ACHN (cell line): Measurements from ENCODE around the gene MTX1.
"Not testable (repeated sequence)": the region's sequence is repeated elsewhere in the genome, so short reads cannot be mapped to it uniquely, and the experiment has no call there.

ENCODE experiments used
- DNase-seq: peaks from one replicate; pipeline ENCODE4 v3.0.0-alpha.2; 2015
- in situ Hi-C: cut with HindIII; loops from 2 replicates; pipeline ENCODE4 v1.10.0; 2017; ENCODE audit warnings: low sequenced_read_pairs, low pct_ligation_motif_present, low pct_unique_long_range_greater_than_20kb

Gene MTX1

GRCh38 chr1:155220211-155220965 is 11.9 kb downstream of the MTX1 start:
- in situ Hi-C loops, DNase-seq: not testable (repeated sequence)

DNA sequence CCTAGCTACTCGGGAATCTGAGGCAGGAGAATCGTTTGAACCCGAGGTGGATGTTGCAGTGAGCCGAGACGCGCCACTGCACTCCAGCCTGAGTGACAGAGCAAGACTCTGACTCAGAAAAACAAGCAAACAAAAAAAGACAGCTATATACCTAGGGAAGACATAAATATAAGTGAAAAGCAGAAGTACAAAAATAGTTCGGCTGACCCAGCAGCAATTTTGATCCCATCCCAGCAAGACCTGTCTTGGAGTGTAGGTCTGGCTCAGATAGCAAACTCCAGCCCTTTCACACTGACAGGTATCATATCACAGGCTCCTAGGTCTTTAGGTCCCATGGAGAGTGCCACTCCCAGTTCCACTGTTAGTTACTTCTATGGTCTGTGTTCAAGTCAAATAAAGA is 14.6 kb downstream of the MTX1 start:
- no peak for DNase-seq
- in situ Hi-C loops: no loop called here

- DNase-seq, in situ Hi-C loops: not testable (repeated sequence)
These were observed 16.9 kb downstream of the MTX1 start for GRCh38 chr1:155225404-155225759.

DNA sequence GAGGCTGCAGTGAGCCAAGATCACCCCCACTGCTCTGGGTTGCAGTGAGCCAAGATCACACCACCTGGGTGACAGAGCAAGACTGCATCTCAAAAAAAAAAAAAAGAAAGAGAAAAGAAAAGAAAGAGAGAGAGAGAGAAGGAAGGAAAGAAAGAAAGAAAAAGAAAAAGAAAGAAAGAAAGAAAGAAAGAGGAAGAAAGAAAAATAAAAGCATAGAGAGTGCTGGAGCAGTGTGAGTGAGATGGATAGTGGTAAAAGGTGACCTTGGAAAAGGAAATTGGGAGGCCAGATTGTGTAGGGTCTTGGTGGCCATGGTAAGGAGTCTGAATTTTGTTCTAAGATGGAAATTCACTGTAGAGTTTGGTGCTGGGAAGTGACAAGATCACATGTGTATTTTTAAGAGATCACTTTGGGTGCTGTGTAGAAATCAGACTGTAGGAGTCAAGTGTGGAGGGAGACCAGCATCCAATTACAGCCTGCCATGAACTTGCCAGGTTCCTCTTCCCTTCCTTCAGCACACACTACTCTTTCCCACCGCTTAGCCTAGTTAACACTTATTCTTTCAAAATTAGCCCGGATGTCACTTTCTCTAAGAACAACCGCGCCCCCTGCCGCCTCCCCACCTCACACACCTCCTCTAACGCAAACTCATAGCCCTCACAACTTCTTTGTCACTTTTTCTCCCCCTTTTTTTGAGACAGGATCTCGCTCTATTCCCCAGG is 17.9 kb downstream of the MTX1 start:
- in situ Hi-C loops: no loop called here

GRCh38 chr1:155226910-155227260 is 18.4 kb downstream of the MTX1 start:
- in situ Hi-C loops: no loop called here
- DNase-seq: no peak

More for the DNA sequence above, 17.9 kb downstream of the MTX1 start:
- peak; percentile 90 for DNase-seq

DNA sequence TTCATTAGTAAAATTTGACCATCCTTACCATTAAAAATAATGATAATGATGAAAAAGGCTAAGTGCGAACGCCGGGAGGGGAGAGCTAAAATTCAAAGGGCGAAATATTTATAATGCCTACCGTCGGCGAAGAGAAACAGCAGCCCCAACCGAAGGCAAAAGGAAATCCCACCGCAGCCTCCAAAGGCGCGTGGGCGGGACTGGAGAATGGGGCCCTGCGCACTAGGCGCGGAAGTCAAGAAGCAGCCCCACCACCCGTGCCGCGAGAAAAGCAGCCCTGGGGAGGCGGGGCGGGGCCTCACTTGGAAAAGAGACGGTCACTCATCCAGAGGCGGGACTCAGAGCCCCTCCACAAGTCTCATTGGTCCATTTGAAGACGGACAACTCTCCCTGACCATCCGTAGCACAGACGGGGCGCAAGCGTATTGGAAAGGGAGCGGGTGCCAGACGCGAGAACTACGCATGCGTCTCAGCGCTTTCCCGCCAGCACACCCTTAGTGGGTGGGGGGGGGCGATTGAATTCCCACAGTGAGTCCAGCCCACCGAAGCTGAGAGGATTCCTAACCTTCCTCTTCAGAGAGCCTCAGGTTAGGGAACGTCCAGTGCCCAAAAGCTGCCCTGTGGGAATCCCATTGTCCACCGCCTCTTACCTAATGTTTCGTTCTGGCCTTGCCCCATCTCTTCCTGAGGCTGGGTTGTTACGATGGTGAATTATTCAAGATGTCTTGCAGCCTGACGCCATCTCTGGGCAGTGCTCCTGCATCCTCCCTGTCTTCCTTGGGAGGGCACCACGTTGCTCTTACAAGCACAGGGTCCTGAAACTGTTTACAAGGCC is 19.0 kb downstream of the MTX1 start:
- DNase-seq: peak; percentile 99
- in situ Hi-C loops: no loop called here

GRCh38 chr1:155228096-155228427 is 19.6 kb downstream of the MTX1 start:
- DNase-seq: no peak
- in situ Hi-C loops: no loop called here

GRCh38 chr1:155231302-155231701 is 22.8 kb downstream of the MTX1 start:
- in situ Hi-C loops, DNase-seq: not testable (repeated sequence)

DNA sequence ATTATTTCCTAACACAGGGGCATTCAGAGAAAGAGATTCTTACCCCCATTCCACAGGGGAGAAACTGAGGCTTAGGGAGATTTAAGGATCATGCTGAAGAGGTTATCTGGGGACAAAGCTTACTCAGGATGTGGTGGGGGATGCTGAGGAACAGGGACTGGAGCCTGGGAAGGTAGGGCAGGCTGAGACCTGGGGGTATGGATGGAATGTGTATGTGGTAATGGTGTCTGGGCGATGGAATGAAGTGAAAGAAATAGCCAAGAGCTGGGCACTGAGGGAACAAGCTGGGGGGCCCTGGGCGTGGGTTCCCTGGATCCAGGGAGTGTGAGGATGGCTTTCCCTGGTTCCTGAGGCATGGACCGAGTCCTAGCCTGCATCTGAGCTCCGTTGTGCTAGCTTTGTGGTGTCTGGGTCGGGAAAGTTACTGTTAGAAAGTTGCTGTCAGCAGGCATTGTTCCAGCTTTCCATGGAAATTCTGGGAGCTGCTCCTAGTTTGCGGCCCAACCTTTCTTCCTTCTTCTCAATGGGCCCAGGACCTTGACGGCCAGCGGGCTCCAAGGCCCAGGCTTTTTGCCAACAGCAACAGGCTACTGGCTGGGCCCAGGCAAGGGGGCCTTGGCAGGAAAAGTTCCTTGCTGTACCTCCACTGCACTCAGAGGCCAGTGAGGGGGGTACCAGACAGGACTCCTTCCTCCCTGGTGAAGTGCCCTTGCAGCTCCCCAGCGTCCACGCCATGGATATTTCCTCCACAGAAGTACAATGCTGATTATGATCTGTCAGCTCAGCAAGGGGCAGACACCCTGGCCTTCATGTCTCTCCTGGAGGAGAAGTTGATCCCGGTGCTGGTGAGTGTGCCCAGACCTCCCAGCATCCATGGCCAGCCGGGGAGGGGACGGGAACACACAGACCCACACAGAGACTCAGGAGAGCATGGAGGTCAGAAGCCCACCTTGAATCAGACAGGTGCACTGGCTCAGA is 23.8 kb downstream of the MTX1 start:
- DNase-seq, in situ Hi-C loops: not testable (repeated sequence)

GRCh38 chr1:155233502-155233901 is 25.0 kb downstream of the MTX1 start:
- in situ Hi-C loops, DNase-seq: not testable (repeated sequence)

DNA sequence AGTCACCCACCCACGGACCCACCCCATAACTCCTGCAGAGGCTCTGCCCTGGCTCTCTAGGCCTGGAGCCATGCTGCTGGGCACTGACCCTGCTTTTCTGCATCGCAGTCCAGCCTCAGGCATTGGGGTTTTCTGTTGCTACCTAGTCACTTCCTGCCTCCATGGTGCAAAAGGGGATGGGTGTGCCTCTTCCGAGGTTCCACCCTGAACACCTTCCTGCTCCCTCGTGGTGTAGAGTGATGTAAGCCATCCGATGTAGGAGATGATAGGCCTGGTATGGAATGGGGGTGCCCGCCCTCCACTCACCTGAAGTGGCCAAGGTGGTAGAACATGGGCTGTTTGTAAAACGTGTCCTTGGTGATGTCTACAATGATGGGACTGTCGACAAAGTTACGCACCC is 26.9 kb downstream of the MTX1 start:
- not testable (repeated sequence) for DNase-seq

DNA sequence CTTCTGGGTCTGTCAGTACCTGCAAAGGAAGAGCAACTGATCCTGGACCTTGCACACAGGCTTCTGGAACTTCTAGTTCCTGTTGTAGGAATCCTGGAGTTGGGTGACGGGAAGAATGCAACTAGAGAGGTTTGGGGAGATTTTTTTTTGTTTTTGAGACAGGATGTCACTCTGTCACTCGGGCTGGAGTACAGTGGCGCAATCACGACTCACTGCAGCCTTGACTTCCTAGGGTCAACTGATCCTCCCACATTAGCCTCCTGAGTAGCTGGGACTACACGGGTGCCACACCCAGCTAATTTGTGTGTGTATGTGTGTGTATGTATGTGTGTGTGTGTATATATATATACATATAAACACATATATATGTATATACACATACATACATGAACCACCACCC is 28.0 kb downstream of the MTX1 start:
- in situ Hi-C loops: no loop called here

More for the DNA sequence above, 26.9 kb downstream of the MTX1 start:
- in situ Hi-C loops: not testable (repeated sequence)

GRCh38 chr1:155241069-155241679 is 32.7 kb downstream of the MTX1 start:
- DNase-seq: peak; percentile 87
- in situ Hi-C loops: no loop called here

More for the DNA sequence above, 28.0 kb downstream of the MTX1 start:
- DNase-seq: no peak

- in situ Hi-C loops: no loop called here
- no peak for DNase-seq
These were observed 33.4 kb downstream of the MTX1 start for GRCh38 chr1:155241841-155242264.

GRCh38 chr1:155242805-155243358 is 34.4 kb downstream of the MTX1 start:
- no peak for DNase-seq
- in situ Hi-C loops: no loop called here

DNA sequence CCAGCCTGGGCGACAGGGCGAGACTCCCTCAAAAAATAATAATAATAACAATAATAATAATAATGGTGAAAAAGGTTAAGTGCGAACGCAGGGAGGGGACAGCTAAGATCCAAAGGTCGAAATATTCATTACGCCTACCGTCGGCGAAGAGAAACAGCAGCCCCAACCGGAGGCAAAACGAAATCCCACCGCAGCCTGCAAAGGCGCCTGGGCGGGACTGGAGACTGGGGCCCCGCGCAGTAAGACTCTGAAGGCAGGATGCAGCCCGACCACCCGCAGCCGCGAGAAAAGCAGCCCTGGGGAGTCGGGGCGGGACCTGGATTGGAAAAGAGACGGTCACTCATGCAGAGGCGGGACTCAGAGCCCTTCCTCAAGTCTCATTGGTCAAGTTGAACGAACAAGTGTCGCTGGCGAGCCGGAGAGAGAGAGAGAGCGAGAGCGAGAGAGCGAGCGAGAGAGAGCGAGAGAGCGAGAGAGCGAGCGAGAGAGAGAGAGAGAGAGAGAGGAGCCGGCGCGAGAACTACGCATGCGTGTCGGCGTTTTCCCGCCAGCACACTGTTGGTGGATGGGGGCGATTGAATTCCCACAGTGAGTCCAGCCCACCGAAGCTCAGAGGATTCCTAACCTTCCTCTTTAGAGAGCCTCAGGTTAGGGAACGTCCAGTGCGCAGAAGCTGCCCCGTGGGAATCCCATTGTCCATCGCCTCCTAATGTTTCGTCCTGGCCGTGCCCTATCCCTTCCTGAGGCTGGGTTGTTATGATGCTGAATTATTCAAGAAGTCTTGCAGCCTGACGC is 36.1 kb downstream of the MTX1 start:
- in situ Hi-C loops: no loop called here
- peak; percentile 99 for DNase-seq

DNA sequence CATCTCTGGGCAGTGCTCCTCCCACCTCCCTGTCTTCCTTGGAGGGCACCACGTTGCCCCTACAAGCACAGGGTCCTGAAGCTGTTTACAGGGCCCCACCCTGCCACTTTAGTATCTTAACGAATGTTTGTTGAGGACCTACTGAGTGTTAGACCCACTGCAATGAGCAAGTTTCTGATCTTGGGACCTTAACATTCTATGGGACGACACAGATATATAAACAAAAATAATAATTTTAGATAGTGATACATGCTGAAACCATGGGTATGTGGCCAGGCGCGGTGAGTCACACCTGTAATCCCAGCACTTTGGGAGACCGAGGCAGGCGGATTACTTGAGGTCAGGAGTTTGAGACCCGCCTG is 36.6 kb downstream of the MTX1 start:
- in situ Hi-C loops: no loop called here

More for the DNA sequence above, 36.6 kb downstream of the MTX1 start:
- no peak for DNase-seq
